GM19023 (cell line): ENCODE results near the gene ACBD7.

ENCODE experiments used
- ATAC-seq: cut with Tn5 transposase; IDR thresholded peaks from one replicate; pipeline ENCODE4 v1.9.1; 2021; ENCODE audit warnings: mild to moderate bottlenecking, moderate library complexity; ENCODE audit not compliant: unreplicated experiment

The ACBD7 gene

DNA sequence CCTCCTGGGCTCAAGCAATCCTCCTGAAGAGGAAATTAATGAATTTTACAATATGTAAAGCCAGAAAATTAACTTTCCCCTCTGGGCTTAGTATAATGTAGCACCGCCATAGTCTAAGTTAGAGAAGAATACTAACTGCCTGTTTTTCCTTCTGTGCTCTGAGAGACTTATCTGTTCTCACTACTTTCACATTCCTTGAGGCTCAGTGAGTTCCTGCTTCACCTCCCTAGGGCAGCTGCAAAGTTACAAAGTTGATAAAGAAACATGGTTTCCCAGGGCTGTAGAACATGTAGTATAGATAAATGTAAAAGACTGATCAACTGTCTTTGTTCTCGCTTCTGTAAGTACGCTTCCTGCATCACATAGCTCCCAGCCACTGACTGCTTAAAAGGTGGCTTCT, 60.8 kb downstream of the ACBD7 start:
- no peak for ATAC-seq
